Stimulated activated CD8-positive, alpha-beta memory T cell treated with anti-CD3 and anti-CD28 coated beads, Interleukin-7, amount 100 ng/mL, for 4 hours (primary cell): Measurements from ENCODE around the gene CCDC88C.
"Not testable (repeated sequence)": the region's sequence is repeated elsewhere in the genome, so short reads cannot be mapped to it uniquely, and the experiment has no call there.

Experiments used
- DNase-seq, 2 donors: peaks; one replicate each; pipeline ENCODE4 v3.0.0-alpha.2; 2020; ENCODE audit warnings: low read depth in 2 of 2

Gene CCDC88C

GRCh38 chr14:91245616-91246015, 172.0 kb downstream of the CCDC88C start:
- not testable (repeated sequence) for DNase-seq

DNA sequence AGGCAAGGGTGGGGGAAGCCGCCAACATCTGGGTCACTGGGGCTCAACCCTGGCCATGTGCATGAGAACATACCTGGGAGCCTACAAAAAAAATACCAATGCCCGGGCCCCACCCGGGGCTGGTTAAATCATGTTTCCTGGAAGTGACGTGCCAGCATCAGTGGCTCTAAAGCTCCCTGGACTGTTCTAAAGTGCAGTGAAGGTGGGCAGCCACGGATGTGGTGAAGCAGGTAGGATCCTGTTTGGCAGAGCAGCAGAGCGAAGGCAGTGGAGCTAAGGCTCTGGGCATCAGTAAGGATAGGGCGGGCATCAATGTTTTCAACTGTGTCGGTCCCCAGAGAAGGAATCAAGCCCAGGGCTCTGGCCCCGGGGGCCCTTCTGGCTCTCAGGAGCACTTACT, 172.6 kb downstream of the CCDC88C start:
- DNase-seq, result peak; percentile 61 to 67

GRCh38 chr14:91244501-91244901, 173.1 kb downstream of the CCDC88C start, which contains the start of gene GPR68:
GPR68 (minus strand) TSS chr14:91244704; CDS start chr14:91235050, 9,654 bp downstream.
- no peak for DNase-seq

DNA sequence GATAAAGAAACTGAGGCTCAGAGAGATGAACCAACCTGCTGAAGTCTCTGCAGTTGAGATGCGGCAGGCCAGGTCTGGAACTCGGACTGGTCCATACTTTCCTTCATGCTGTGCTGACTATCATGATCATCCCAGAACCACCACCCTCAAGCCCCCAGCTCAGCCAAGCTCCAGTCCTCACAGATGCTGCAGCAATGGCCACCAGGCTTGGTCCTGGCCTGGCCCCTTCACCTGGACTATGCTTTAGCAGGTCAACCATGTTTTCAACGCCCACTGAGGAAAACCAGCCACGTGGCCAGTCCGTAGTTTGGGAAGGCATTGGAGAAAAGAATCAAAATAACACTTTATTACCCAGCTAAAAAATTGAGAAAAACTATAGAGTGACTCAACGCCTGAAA, 174.5 kb downstream of the CCDC88C start:
- no peak for DNase-seq

- no peak for DNase-seq
Observed at GRCh38 chr14:91242635-91243034, 175.0 kb downstream of the CCDC88C start.

DNA sequence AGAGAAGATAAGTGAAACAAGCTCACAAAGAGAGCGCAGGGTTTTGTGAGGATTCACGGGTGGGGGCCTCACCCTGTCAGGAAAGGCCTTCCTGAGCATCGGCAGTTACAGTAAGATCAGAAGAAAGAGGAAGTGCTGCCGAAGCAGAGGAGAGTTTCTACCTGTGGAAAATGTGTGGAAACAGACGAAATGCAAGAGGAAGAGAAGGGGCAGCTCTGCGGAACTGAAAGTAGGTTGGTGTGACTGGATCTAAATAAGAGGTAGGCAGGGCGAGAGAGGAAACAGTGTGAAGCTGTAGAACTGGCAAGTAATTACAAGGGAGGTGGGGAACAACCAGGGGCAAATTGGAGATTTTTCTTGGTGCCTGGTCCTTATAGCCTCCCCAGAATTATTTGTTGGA, 175.8 kb downstream of the CCDC88C start:
- no peak for DNase-seq

DNA sequence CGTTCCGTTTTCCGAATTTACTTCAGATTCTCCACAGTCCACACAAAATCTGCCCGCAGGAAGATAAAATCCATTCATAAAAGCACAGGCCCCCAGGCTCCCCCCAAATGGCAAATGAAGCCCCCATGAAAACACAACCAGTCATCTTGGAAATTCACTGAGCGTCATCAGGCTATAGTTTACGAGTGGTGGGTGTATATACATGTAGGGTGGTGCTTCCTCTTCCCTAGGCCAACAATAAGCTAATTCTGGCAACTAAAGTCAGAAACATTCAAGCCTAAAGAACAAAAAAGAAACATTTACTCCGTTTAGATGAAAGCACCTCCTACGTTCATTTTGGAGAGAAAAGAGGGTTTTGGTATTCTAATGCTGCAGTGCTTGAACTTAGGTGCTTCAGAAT, 179.0 kb downstream of the CCDC88C start:
- no peak for DNase-seq

GRCh38 chr14:91238085-91238484, 179.5 kb downstream of the CCDC88C start:
- DNase-seq, result no peak

DNA sequence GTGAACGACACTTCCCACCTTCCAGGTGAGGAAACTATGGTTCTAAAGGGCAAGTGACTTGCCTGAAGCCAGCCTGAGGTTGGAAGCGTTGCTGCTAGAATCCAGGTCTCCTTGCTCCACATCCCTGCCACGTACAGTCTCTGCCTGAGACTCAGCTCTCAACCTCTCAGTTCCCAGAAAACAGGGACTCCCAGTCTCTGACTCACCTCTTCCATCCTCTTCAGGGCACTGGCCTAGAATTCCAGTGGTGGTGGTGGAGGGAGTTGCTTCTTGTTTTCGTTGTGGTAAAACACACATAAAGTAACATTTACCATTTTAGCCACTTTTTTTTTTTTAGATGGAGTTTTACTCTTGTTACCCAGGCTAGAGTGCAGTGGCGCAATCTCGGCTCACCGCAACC, 180.4 kb downstream of the CCDC88C start:
- no peak for DNase-seq

GRCh38 chr14:91235841-91236240, 181.8 kb downstream of the CCDC88C start:
- DNase-seq, result no peak

- no peak for DNase-seq
Observed at GRCh38 chr14:91234791-91235114, 182.9 kb downstream of the CCDC88C start.

DNA sequence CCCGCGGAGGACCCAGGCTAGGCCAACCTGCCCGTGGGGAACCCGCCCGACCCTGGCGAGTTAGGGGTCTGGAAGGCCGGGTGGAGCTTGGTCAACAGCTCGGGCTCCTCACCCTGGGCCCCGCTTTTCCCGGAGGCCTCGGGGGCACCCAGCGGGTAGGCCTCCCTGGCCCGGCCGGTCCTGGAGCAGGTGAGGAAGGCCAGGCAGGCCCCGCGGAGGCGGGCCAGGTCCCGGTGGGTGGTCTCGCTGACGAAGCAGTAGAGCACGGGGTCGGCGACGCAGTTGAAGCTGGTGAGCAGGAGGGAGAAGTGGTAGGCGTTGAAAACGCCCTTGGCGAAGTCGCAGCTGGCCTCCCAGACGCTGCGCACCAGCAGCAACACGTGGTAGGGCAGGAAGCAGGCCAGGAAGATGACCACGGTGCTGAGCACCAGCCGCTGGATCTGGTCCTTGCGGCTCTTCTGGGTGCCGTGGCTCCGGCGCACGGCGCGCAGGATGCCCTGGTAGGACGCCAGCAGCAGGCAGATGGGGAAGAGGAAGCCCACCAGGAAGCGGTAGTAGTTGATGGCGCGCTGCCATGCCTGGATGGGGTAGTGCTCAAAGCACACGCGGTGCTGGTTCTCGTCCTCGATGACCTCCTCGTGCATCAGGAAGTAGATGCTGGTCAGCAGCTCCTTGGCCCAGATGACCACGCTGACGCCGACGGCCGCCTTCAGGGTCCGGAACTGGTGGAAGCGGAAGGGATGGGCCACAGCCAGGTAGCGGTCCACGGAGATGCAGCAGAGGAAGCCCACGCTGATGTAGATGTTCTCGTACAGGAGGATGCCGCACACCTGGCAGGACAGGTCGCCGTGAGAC, 183.5 kb downstream of the CCDC88C start:
- DNase-seq, result no peak

- no peak for DNase-seq
Observed at GRCh38 chr14:91232603-91233002, 185.0 kb downstream of the CCDC88C start.

- DNase-seq, result no peak
Observed at GRCh38 chr14:91232052-91232451, 185.6 kb downstream of the CCDC88C start.

- no peak for DNase-seq
Observed at GRCh38 chr14:91231446-91231845, 186.2 kb downstream of the CCDC88C start.

DNA sequence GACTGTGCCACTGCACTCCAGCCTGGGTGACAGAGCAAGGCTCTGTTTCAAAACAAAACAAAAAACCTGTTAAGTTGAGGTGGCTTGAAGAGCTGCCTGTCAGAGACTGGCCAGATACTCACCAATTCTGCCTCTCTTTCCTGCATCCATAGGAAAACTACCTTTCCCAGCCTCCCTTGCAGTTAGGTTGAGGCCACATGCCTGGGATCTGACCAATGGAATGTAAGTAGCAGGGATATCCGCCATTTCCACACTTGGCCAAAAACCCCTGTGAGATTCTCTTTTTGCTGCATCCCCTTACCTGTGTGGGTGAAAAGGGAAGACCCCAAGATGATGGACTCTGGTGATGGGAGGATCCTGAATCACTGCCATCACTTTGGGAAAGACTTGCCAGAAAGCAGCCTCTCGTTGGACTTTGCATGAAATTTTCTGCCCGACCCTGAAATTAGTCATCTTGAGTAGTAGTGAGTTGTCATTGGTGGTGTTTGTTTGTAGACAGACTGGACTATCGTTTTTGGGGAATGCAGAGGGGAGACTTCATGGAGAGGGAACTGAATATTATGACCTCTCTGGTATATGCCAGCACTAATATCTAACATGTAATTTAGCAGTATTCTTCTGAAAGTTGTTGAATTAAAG, 187.1 kb downstream of the CCDC88C start:
- DNase-seq, result no peak

GRCh38 chr14:91229743-91230200, 187.8 kb downstream of the CCDC88C start:
- DNase-seq, result peak; percentile 58 to 63

DNA sequence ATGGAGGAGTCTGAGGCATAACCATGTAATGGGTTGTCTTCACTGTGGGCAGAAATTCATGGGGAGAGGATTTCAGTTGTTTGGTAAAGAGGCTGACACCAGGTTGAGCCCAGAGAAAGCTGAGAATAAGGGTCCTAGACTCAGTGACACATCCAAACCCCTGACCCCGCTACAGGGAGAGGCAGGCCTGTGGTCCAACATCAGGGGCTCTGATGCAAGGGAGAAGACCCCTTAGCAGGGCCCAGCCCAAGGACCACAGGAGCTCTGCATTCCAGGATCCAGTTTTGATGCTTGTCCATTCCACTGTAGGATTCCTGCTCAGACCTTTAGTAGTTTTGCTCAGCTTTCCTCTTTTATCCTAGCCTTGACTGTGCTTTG, 188.6 kb downstream of the CCDC88C start:
- DNase-seq, result no peak

- peak; percentile 79 to 80 for DNase-seq
Observed at GRCh38 chr14:91228112-91229004, 189.3 kb downstream of the CCDC88C start.

DNA sequence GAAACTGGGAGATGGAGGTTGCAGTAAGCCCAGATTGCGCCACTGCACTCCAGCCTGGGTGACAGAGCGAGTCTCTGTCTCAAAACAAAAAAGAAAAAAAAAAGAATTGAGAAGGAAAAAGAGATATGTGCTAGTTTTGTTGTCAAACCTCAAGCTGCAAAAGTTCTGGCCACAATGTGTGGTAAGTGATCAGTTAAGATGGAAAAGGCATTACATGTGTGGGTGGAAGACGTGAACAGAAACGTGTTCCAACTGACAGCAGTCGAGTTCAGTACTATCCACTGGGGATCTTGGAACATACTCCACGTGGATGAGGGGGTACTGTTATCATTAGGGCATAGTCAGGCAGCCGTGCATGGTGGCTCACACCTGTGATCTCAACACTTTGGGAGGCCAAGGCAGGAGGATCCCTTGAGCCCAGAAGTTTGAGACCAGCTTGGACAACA, 190.4 kb downstream of the CCDC88C start:
- DNase-seq, result no peak

DNA sequence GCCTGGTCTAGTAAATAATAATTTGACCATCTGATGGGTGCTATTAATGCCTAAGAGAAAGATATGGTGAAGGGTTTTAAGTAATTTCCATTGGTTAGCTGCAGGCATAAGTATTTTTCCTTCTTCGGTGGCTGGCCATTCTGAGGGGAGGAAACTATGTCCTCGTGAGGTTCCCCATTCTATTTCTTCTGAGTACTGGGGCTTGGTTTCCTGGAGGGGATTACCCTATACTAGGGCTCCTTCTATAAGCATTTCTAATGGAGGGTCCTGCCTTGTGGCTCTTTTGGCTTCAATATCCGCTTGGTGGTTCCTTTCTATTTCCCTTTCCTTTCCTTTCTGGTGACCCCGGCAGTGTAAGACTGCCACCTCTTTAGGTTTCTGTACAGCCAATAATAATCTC, 191.3 kb downstream of the CCDC88C start:
- DNase-seq, result not testable (repeated sequence)

DNA sequence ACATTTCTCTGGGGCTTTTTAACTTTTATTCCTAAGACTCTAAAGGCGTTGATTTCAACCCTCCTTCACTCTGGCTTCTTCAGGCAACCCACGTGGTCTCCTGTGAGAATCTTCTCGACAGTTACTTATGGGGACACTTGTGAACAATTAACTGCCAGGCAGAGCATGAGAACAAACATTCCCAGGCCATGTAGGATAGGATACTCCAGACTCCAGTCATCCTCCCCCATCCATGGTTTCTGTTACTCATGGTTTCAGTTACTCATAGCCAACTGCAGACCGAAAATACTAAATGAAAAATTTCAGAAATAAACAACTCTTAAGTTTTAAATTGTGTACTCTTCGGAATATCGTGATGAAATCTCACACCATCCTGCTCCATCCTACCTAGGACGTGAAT, 192.6 kb downstream of the CCDC88C start:
- DNase-seq, result no peak
